Measurements from ENCODE around the gene AFAP1L1. TPM values are rescaled to one million over a fixed set of nuclear protein-coding genes. Genes with fewer than 3 reads are reported as not detected.

AFAP1L1 gene
- total and polyA plus RNA-seq, 9 of the 15 experiments (the other 6 are each of a cell fraction or from before 2014, with no cell fraction given), result 0.01 to 0.12 (median 0.03) TPM; not detected in 4

DNA sequence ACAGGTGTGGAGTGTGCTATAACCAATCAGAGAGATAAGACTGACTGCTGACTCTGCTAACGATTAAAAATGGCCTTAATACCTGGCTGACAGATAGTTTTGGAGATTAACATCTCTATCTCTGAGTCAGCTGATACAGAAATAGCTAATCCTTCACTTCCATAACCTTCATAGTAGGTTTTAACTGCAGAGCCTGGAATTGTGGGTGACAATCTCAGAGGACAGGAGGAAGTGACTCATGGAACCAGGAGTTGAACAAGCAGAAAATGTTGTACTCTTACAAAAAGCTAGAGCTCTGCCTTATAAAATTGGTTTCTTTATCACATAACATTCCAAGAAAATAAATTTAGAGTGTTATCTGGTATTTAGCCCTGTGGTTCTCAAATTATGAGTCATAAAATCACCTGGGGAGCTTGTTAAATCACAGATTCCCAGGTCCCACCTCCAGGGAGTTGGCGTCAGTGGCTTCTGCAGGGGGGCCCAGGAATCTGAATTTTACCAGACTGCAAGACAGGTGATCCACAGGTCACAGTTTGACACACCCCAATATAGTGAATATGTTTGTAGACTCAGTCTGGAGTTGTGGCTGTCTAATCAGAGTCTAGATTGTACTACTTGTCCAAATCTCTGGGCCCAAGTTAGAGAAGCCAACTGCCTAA, 44.4 kb upstream of the AFAP1L1 start (continued):
- TF ChIP-seq, protein P1, sequence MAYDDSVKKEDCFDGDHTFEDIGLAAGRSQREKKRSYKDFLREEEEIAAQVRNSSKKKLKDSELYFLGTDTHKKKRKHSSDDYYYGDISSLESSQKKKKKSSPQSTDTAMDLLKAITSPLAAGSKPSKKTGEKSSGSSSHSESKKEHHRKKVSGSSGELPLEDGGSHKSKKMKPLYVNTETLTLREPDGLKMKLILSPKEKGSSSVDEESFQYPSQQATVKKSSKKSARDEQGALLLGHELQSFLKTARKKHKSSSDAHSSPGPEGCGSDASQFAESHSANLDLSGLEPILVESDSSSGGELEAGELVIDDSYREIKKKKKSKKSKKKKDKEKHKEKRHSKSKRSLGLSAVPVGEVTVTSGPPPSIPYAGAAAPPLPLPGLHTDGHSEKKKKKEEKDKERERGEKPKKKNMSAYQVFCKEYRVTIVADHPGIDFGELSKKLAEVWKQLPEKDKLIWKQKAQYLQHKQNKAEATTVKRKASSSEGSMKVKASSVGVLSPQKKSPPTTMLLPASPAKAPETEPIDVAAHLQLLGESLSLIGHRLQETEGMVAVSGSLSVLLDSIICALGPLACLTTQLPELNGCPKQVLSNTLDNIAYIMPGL (CRISPR knock-in tag; IDR thresholded peaks at IDR 0.05), result no peak
- TF ChIP-seq NEUROD1 (IDR thresholded peaks at IDR 0.05; ENCODE audit: borderline replicate concordance, low read depth, low read length, partially characterized antibody), result no peak
- no peak for TF ChIP-seq FOXP1 (CRISPR knock-in tag; IDR thresholded peaks at IDR 0.05)
- TF ChIP-seq ZNF311 (CRISPR knock-in tag; IDR thresholded peaks at IDR 0.05), result no peak
- TF ChIP-seq, protein P2, sequence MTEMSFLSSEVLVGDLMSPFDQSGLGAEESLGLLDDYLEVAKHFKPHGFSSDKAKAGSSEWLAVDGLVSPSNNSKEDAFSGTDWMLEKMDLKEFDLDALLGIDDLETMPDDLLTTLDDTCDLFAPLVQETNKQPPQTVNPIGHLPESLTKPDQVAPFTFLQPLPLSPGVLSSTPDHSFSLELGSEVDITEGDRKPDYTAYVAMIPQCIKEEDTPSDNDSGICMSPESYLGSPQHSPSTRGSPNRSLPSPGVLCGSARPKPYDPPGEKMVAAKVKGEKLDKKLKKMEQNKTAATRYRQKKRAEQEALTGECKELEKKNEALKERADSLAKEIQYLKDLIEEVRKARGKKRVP (CRISPR knock-in tag; IDR thresholded peaks at IDR 0.05), result no peak
- TF ChIP-seq POLR2G (IDR thresholded peaks at IDR 0.05; ENCODE audit: low read depth, low read length), result no peak
- no peak for TF ChIP-seq FOXM1 (IDR thresholded peaks at IDR 0.05; ENCODE audit: low read depth)
- no peak for TF ChIP-seq FOXM1 (CRISPR knock-in tag; IDR thresholded peaks at IDR 0.05; ENCODE audit: low read depth)
- TF ChIP-seq ZNF184 (CRISPR knock-in tag; IDR thresholded peaks at IDR 0.05), result no peak

Data from K562 (cell line).